C4-2B (cell line): Measurements from ENCODE around the gene ZSCAN18.

Experiments
- H3K27ac ChIP-seq: fragments of 450-650 bp; 2 replicates; pipeline ENCODE4 v1.5.1; 2017
- ZFX ChIP-seq: fragments of 450-650 bp; IDR thresholded peaks from 2 replicates; pipeline ENCODE4 v1.6.1; 2017
- TF ChIP-seq, protein P1 (sequence below): fragments of 450-650 bp; conservative IDR thresholded peaks from 2 replicates; pipeline ENCODE4 v1.5.1; 2017; ENCODE audit warnings: mild to moderate bottlenecking

Gene ZSCAN18

DNA sequence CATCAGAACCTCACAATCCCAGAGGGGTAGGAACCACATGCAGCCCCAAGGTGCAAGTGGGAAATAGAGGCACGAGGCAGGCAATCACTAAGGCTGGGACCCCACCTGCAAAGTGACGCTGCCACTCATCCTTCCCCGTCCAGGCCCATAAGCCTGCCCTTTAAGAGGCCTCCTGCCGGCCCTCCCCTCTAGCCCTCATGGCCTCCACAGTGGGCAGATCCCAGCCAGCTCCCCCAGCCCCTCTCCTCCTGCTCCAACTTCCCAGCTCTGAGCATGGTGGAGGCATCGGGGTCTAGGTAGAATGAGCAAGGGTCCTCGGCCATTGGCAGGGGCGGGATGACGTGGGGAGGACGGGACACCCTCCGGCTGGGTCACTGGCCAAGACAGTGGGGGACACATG is 2.7 kb downstream of the ZSCAN18 start:
- H3K27ac ChIP-seq, result no peak overlapping the region
- TF ChIP-seq ZFX, result no peak
- TF ChIP-seq, protein P1, sequence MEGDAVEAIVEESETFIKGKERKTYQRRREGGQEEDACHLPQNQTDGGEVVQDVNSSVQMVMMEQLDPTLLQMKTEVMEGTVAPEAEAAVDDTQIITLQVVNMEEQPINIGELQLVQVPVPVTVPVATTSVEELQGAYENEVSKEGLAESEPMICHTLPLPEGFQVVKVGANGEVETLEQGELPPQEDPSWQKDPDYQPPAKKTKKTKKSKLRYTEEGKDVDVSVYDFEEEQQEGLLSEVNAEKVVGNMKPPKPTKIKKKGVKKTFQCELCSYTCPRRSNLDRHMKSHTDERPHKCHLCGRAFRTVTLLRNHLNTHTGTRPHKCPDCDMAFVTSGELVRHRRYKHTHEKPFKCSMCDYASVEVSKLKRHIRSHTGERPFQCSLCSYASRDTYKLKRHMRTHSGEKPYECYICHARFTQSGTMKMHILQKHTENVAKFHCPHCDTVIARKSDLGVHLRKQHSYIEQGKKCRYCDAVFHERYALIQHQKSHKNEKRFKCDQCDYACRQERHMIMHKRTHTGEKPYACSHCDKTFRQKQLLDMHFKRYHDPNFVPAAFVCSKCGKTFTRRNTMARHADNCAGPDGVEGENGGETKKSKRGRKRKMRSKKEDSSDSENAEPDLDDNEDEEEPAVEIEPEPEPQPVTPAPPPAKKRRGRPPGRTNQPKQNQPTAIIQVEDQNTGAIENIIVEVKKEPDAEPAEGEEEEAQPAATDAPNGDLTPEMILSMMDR, result no peak

DNA sequence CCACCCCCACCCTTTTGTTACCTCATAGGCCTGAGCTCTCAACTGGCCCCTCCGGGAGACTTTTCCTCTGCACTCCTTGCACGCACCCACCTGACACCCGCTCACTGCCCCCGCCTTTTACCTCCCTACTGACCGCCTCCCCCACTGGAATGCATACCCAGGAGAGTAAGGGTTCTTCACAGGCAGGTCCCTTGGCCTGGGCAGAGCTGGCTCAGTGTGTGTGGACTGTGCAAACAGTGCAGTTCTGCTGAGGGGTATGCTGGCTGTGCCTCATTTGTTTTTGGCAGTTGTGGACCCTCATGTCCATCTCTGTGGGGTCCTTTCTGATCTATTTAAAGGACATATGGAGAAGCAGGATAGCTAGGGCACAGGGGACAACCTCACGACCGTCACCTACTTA is 5.0 kb downstream of the ZSCAN18 start:
- H3K27ac ChIP-seq, result no peak overlapping the region
- TF ChIP-seq, protein P1, result no peak
- TF ChIP-seq ZFX, result no peak

DNA sequence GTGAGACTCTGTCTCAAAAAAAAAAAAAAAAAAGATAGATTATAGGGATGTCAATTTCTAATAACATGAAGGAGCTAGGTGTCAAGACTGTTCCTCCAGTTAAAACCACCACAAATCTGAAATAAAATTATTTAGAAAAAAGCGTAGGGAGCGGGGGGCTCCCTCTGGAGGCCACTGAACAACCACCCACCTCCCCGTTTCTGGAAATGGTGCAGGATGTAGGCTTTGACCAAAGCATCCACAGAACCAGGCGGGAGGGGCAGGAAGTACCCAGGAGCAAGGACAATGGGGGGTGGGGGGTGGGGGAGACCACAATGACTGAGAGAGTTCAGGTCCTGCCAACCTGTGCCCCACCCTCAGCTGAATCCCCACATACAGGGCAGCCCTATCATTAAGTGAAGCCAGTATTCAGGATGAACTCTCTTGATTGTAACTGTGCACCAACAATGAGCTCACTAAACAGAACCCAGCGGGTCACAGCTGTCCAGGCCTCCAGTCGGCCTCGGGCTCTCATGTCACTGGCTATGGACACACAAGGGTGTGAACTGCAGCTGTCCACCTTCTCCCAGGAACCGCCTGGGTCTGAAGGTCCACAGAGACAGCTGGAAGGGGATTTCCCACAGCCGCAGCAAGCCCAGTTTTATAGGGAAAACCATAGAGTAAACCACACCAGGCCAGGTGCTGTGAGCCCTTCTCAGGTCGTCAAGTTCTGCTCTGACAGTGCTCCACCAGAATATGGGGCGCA is 6.6 kb downstream of the ZSCAN18 start:
- no peak for TF ChIP-seq ZFX
- TF ChIP-seq, protein P1, result no peak
- no peak overlapping the region for H3K27ac ChIP-seq

DNA sequence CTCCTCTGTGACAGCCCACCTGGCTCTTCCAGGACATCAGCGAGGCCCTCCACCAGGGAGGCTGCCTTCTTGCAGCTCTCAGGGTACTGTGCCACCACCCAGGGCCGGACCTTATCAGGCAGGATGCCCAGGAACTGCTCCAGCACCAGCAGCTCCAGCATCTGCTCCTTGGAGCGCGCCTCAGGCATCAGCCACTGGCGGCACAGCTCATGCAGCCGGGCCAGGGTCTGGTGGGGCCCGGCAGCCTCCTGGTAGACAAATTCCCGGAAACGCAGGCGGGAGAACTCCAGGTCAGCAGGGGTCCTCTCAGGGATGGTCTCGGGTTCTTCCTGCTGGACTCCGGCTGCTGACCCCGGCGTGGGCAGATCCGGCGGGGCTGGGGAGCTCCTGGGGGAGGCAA is 8.2 kb downstream of the ZSCAN18 start:
- no peak overlapping the region for H3K27ac ChIP-seq
- TF ChIP-seq, protein P1, result no peak

DNA sequence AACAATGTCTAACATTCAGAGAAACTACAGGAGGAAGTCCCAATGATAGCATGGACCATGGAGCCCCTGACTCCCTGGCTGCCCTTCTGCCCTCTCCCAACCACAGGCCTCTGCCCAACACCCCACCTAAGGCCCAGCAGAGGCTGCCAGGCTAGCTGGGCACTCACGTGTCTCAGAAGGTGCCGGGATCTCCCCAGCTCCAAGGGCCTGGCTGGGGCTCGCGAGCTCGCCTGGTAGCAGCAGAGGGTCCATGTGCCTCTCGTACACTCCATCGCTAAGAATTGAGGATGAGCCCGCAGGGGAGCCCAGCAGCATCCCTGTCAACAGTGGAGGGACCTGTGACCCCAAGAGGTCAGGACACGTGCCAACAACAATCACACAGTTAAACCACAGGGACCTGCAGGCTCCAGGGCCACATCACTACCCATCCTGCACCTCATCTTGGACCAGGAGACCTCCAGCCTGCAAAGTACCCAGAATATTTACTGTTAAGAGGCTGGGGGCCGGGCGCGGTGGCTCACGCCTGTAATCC is 9.4 kb downstream of the ZSCAN18 start:
- TF ChIP-seq, protein P1, result no peak
- TF ChIP-seq ZFX, result no peak
- no peak overlapping the region for H3K27ac ChIP-seq

DNA sequence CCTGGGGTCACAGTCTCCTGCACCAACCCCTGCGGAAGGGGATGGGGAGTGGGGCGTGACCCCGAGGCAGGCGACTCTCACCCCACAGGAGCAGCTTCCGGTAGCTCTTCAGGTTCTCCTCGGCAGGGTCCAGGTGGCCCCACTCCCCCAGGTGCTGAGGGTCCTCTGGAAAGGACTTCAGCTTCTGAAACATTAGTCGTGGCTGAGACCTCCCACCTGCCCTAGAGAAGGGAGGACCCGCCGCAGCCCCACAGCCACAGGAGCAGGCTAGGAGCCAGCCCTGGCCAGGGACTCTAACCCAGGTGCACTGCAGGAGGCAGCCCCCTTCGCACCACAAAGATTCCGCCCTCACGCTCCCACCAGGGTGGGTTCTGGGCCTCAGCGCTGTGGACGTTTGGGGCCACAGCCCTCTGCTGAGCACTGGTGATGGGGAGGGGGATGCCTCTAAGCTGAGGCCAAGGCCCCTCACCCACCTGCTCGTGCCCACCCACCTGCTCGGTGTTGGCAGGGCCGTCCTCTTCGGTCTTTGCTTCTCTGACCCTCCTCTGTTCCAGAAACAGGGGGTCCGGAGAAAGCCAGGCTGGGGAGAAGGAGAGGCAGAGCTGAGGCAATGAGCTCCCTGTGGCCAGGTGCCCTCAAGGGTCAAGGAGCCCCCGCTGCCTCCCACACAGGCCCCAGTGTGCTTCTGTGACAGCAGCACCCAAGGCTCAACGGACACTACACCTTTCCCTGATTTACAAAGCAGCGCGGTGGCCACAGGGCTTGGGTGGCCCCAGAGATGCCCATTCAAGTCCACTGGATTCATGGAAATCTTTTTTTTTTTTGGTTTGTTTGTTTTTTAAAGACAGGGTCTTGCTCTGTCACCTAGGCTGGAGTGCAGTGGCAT is 11.0 kb downstream of the ZSCAN18 start:
- no peak overlapping the region for H3K27ac ChIP-seq
- no peak for TF ChIP-seq ZFX
- TF ChIP-seq, protein P1, result no peak

DNA sequence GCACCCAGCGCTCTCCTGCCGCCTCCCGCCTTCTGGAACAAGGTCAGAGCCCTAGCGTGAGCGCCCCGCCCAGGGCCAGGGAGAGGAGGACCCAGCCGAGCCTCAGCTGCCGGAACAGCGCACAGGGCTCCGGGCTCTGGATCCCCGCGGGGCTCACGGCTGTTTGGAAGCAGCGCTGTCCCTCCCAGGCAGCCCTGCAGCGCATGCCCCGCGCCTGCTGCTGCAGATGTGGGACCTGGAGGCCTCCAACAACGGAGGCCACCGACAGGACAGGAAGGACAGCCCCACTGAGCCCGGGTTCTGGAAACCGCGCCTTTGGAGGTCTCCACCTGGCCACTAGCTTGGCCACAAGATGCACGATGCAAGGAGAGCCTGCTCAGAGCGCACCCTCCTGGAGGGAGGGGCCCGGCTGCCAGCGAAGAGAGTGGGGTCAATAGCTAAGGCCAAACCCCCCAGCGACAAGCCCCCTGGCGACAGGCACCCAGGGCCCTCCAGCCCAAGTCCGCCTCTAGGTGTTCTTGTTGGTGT is 12.6 kb downstream of the ZSCAN18 start:
- H3K27ac ChIP-seq, result no peak overlapping the region
- TF ChIP-seq ZFX, result no peak
- TF ChIP-seq, protein P1, result no peak
